Suprapubic skin (tissue), 4 donors: ENCODE measurements around the gene CCL16. TPM values are rescaled to one million over a fixed set of nuclear protein-coding genes. Genes with fewer than 3 reads are reported as not detected.

ENCODE experiments used
- DNase-seq, 2 donors: peaks; one replicate each; pipeline ENCODE4 v3.0.0-alpha.2; 2019; ENCODE audit warnings: low spot score in 2 of 2
- H3K27ac ChIP-seq: fragments of 200-600 bp; sonication (generic); one replicate; pipeline ENCODE4 v1.5.1; 2019
- H3K27me3 ChIP-seq: fragments of 200-600 bp; sonication (generic); one replicate; pipeline ENCODE4 v1.5.1; 2019
- H3K36me3 ChIP-seq: fragments of 200-600 bp; sonication (generic); one replicate; pipeline ENCODE4 v1.5.1; 2019
- H3K4me1 ChIP-seq: fragments of 200-600 bp; sonication (generic); one replicate; pipeline ENCODE4 v1.5.1; 2019
- H3K4me3 ChIP-seq: fragments of 200-600 bp; sonication (generic); one replicate; pipeline ENCODE4 v1.5.1; 2019; ENCODE audit warnings: mild to moderate bottlenecking
- H3K9me3 ChIP-seq: fragments of 200-600 bp; sonication (generic); one replicate; pipeline ENCODE4 v1.5.1; 2019
- EP300 ChIP-seq: sonication (generic); formaldehyde crosslinking; IDR thresholded peaks from one replicate; pipeline ENCODE4 v1.6.1; 2017; ENCODE audit warnings: antibody characterized with exemption
- POLR2A ChIP-seq, 2 donors: fragments of 450-650 bp; IDR thresholded peaks; one replicate each; pipeline ENCODE4 v1.6.1; 2017; ENCODE audit warnings: antibody characterized with exemption in 2 of 2, mild to moderate bottlenecking in 2 of 2, moderate library complexity in 2 of 2
- POLR2AphosphoS5 ChIP-seq, 3 donors: sonication (generic); formaldehyde crosslinking; IDR thresholded peaks; one replicate each; pipeline ENCODE4 v1.6.1; 2017; ENCODE audit warnings: antibody characterized with exemption in 3 of 3
- WGBS: methylation state at CpG from one replicate; pipeline ENCODE4 v1.1.5; 2018; 5-methylcytosine and 5-hydroxymethylcytosine counted together
- total RNA-seq, 4 donors: library from RNA; depleted of rRNA; stranded (reverse); fragments of >200 nt; gene quantifications; one replicate each; pipeline ENCODE4 v1.1.0, GENCODE V29; 2016
- TF ChIP-seq, protein P1 (sequence below), 2 donors: fragments of 200-600 bp in 1 of 2; fragments of 450-650 bp in 1 of 2; sonication (generic) in 1 of 2; IDR thresholded peaks; one replicate each; pipeline ENCODE4 v1.5.1; 2016 to 2019; ENCODE audit warnings: antibody characterized with exemption in 2 of 2, mild to moderate bottlenecking in 1 of 2, moderate library complexity in 1 of 2

The CCL16 gene
- total RNA-seq, 4 donors from 2014 or later = not detected

DNA sequence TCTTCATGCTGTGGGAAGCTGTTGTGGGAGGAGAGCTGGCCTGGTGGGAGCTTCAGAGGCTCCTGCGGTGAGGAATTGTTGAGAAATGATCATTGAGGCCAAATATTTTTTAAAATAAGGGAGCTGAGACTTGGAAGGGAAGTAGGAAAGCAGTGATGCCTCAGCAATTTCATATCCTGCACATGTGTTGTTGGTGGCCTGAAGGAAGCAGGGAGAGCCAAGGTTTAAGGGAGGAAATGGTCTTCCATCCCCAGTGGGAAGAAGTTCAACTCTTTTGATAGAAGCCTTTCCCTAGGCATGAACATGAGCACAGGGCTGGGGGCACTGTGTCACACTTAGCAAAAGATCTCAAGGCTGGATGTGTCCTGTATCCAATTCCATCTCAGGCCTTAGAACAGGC lies 5.3 kb upstream of the CCL16 start, which contains the start of gene CCL14:
TSS of gene CCL14 (minus strand) at position 87 of the 400 bp plus-strand sequence. CDS start at position 7, 80 bp downstream.
- no peaks in the 10 kb centered on the region for H3K4me1 ChIP-seq
- H3K27ac ChIP-seq = no peak within 1 kb of the TSS
- TF ChIP-seq POLR2AphosphoS5 (IDR thresholded peaks at IDR 0.05) (no peak), POLR2A (IDR thresholded peaks at IDR 0.05) (no peak), EP300 (no peak)
- TF ChIP-seq, protein P1, sequence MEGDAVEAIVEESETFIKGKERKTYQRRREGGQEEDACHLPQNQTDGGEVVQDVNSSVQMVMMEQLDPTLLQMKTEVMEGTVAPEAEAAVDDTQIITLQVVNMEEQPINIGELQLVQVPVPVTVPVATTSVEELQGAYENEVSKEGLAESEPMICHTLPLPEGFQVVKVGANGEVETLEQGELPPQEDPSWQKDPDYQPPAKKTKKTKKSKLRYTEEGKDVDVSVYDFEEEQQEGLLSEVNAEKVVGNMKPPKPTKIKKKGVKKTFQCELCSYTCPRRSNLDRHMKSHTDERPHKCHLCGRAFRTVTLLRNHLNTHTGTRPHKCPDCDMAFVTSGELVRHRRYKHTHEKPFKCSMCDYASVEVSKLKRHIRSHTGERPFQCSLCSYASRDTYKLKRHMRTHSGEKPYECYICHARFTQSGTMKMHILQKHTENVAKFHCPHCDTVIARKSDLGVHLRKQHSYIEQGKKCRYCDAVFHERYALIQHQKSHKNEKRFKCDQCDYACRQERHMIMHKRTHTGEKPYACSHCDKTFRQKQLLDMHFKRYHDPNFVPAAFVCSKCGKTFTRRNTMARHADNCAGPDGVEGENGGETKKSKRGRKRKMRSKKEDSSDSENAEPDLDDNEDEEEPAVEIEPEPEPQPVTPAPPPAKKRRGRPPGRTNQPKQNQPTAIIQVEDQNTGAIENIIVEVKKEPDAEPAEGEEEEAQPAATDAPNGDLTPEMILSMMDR (IDR thresholded peaks at IDR 0.05) = no peak
- no peaks in the 10 kb centered on the region for H3K27me3 ChIP-seq
- H3K9me3 ChIP-seq = no peaks in the 10 kb centered on the region
- DNase-seq = no peak
- WGBS = 63% methylated on average over 1 of the region's 1 CpG
- peak within 1 kb of the TSS; percentile 21 for H3K4me3 ChIP-seq
- H3K36me3 ChIP-seq = no peaks in the 10 kb centered on the region

DNA sequence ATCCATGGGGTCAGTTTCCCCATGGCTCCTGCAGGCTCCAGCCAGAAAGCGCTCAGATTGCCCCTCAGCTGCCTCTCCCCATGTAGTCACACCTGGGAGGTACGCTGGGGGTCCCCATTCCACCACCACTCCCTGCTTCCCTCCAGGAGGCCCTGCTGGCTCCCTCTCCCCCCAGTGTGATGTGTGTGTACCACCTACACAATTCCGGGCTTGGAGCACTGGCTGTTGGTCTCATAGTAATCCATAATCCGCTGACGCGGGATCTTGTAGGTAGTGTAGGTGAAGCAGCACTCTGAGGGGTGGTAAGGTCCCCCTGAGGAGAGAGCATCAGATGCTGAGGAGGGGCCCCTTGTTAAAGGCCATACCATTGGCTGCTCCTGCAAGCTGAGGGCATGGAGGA lies 2.8 kb upstream of the CCL16 start:
- no peaks in the 10 kb centered on the region for H3K4me1 ChIP-seq
- 97% methylated on average over 6 of the region's 6 CpGs for WGBS
- no peaks in the 10 kb centered on the region for H3K9me3 ChIP-seq
- DNase-seq = no peak
- H3K36me3 ChIP-seq = no peaks in the 10 kb centered on the region
- H3K27ac ChIP-seq = no peak overlapping the region
- TF ChIP-seq EP300 (no peak), POLR2AphosphoS5 (IDR thresholded peaks at IDR 0.05) (no peak), POLR2A (IDR thresholded peaks at IDR 0.05) (no peak)
- TF ChIP-seq, protein P1 (IDR thresholded peaks at IDR 0.05) = no peak
- H3K27me3 ChIP-seq = no peaks in the 10 kb centered on the region
- no peak overlapping the region for H3K4me3 ChIP-seq

DNA sequence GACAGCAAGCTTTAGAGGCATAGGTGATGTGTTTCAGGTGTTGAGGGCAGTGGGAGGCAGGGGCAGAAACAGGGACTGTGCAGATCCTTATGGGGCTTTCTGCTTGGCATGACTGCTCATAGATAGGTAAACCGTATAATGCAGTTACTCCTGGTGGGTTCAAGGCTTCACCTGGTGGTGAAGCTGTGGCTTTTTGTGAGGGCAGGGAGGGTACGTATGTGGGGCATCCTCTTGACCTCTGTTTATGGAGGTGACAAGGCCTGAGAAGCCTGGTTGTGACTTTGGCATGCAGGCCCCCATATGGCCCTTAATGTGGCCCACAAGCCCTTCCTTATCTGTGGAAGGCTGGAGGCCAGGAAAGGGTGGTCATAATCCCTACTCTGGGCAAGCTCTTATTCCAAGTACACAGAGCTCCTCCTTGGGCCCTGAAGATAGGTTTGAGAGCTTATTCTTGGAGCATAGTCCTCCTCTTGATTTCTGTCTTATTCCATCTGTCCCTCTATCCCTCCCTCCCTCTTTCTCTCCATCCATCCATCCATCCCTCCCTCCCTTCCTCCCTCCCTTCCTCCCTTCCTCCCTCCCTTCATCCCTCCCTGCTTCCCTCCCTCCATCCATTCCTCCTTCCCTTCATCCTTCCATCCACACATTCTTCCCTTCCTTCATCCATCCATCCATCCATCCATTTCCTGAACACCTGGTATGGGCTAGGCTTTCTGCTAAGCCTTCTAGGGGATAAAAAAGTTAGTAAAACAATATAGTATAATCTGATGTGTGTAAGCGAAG lies 1.3 kb upstream of the CCL16 start:
- DNase-seq = no peak
- H3K4me1 ChIP-seq = no peaks in the 10 kb centered on the region
- H3K27ac ChIP-seq = no peak overlapping the region
- H3K27me3 ChIP-seq = no peaks in the 10 kb centered on the region
- no peaks in the 10 kb centered on the region for H3K36me3 ChIP-seq
- no peak overlapping the region for H3K4me3 ChIP-seq
- H3K9me3 ChIP-seq = no peaks in the 10 kb centered on the region
- 74% methylated on average over 3 of the region's 3 CpGs for WGBS
- TF ChIP-seq, protein P1 (IDR thresholded peaks at IDR 0.05) = no peak
- TF ChIP-seq EP300 (no peak), POLR2AphosphoS5 (IDR thresholded peaks at IDR 0.05) (no peak), POLR2A (IDR thresholded peaks at IDR 0.05) (no peak)

DNA sequence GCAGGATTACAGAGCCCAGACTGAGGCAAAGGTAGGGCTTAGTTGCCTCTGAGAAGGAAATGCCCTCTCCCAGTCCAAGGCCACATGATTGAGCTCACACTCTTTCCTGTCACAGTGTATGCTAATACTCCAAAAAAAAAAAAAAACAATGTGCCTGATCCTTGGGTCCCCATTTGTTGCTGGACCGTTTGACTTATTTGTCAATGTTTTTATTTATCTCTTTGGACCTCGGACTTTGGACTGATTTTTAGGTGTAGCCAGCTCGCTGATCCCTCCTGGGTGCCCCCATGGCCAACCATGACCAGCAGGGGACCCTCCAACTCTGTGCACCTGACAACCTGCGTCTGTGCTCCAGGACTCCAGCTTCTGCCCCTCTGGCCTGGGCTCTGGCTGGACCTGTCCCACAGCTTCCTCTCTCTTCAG lies 622 bp upstream of the CCL16 start:
- Histone ChIP-seq H3K27me3 (no peaks in the 10 kb centered on the region), H3K4me3 (no peak overlapping the region), H3K9me3 (no peaks in the 10 kb centered on the region), H3K27ac (no peak overlapping the region), H3K4me1 (no peaks in the 10 kb centered on the region), H3K36me3 (no peaks in the 10 kb centered on the region)
- 67% methylated on average over 4 of the region's 4 CpGs for WGBS
- TF ChIP-seq POLR2AphosphoS5 (IDR thresholded peaks at IDR 0.05) (no peak), EP300 (no peak), POLR2A (IDR thresholded peaks at IDR 0.05) (no peak)
- TF ChIP-seq, protein P1 (IDR thresholded peaks at IDR 0.05) = no peak
- DNase-seq = no peak

DNA sequence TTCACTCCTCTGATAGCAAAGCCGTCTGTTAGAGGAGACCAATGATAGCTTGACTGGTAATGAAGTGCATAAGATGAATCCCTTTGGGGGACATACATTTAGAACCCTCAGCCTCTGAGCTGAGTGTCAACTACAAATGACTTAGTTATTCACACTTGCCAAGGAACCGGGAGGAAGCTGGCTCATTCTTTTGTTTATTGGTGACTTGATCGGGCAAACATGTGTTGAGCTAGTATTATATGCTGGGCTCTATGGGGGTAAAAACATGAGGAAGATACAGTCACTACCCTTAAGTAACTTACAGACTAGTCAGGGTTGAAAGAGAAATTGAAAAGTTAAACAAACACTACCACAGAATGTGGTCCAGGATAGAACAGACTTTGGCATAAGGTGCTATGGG lies 3.0 kb downstream of the CCL16 start:
- DNase-seq = no peak
- no peaks in the 10 kb centered on the region for H3K36me3 ChIP-seq
- no peak overlapping the region for H3K27ac ChIP-seq
- 69% methylated on average over 3 of the region's 3 CpGs for WGBS
- no peaks in the 10 kb centered on the region for H3K9me3 ChIP-seq
- H3K4me3 ChIP-seq = no peak overlapping the region
- TF ChIP-seq POLR2AphosphoS5 (IDR thresholded peaks at IDR 0.05) = no peak
- TF ChIP-seq, protein P1 (IDR thresholded peaks at IDR 0.05) = no peak
- TF ChIP-seq EP300 = no peak
- no peak for TF ChIP-seq POLR2A (IDR thresholded peaks at IDR 0.05)
- H3K27me3 ChIP-seq = no peaks in the 10 kb centered on the region
- H3K4me1 ChIP-seq = peaks cover 3% of the 10 kb centered on the region
